ENCODE data around the gene RNF141.

The RNF141 gene

DNA sequence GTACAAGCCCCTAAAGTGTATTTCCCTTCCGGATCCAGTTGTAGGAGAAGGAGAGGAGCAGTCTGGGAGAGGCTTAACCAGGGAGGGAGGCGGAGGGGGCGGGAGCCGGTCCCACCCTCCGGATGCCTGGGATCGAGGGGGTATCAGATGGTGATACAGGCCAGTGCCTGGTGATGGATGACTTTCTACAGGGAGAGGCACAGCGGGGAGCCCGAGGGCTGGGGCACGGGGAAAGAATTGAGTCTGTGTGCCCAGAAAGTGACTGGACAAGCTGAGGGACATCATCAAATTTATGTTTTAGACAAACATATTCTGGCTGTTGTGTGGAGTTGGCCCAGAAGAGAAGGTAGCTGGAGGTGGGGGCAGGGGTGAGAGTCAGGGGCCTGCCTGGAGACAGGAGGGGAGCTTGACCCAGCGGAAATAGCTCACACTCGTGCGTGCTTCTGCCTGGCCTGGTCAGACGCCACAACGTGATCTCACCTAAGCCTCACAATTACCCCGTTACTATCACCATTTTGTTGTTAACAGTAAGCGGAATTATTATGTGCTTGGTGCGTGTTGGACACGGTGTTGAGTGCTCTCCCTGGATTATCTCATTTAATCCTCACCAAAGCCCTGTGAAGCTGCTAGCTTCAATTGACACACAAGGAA is 43.5 kb downstream of the RNF141 start:
- no peak for DNase-seq

DNA sequence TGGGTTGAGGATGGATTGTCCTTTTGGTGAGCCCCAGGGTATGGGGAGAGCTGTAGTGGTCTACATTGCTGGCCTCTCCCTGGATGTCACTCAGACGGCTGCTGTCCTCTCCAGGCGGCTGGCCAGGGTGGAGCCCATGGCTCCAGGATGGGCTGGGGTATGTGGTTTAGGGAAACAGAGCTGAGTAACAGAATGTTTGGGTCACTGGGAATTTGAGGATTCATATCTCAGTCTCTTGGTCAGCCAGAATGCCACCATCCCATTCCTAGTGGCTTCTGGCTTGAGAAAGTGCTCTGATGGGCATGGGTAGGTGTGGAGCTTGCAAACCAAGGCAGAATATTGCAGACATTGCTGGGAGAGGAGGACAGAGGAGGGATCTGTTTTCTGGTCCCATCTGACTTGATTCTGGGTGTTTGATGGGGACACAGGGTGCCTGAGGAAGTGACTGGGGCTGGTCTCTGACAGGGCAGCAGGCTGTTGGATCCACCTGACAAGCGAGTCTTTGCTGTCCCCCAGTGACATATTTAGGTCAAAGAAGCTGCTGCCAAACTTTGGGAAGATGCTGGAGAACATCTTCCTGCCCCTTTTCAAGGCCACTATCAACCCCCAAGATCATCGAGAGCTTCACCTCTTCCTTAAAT is 44.6 kb downstream of the RNF141 start:
- no peak for DNase-seq

DNA sequence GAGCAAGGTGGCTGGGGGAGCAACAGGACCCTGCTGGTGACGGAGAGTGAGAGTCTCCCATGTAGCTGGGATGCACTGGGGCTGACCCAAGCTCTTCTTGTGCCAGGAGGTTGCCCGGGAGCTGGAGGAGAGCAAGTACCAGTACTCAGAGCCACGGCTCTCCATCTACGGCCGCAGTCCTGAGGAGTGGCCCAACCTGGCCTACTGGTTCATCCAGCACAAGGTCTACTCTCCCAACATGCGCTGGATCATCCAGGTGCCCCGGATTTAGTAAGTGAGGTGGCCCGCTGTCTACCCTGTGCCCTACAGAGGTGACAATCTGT is 45.6 kb downstream of the RNF141 start:
- no peak for DNase-seq

DNA sequence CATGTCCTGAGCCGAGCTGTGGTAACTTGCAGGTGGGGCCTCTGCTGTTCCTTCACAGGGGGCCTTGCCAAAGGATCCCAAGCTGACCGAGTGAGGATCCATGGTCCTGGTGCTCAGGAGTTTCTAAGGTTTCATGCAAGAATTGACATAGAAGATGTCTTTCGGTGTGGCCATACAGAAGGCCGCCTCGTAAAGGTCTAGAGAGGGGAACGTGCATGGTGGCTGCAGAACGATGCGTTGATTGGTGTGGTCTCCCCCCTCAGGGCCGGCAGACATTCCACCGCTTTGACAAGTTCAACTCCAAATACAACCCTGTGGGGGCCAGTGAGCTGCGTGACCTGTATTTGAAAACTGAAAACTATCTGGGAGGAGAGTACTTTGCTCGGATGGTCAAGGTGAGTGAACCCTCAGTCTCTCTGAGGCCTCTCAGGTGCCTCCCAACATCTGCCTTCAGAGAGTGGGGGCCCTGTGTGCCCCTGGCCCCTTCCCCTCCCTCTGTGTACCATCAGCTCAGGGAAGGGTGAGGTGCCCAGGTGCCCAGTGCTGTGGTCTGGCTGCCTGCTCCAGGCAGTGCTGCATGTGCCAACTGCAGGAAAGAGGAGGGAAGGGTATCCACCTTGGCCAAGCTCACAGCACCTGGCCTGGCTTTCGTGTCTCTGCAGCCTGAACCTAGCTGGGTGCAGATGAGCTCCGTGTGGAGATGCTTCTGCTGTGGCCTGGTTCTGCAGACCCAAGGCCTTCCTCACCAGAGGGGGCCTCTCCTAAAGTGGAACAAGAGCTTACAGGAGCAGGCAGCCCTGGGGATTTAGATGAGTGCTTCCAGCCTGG is 46.1 kb downstream of the RNF141 start:
- no peak for DNase-seq

DNA sequence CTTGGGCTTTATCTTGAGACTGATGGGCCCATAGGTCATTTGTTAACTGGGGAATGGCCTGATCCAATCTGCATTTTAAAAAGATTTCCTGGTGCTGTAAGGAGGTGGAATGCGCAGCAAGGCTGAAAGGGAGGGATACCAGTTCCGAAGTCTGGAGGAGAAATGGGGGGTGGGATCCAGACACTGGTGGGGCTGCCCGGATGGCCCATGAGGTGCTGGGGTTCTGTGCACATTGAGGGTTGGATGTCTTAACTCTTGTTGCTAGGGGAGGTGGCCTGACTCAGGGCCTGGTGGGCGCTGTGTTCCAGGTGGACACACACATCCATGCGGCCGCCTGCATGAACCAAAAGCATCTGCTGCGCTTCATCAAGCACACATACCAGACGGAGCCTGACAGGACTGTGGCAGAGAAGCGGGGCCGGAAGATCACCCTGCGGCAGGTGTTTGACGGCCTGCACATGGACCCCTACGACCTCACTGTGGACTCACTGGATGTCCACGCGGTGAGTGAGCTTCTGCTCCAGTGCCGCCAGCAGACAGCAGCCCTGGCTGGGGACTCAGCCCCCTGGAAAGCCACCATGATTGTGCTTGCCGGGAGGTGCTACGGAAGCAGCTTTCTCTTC is 47.8 kb downstream of the RNF141 start:
- no peak for DNase-seq

DNA sequence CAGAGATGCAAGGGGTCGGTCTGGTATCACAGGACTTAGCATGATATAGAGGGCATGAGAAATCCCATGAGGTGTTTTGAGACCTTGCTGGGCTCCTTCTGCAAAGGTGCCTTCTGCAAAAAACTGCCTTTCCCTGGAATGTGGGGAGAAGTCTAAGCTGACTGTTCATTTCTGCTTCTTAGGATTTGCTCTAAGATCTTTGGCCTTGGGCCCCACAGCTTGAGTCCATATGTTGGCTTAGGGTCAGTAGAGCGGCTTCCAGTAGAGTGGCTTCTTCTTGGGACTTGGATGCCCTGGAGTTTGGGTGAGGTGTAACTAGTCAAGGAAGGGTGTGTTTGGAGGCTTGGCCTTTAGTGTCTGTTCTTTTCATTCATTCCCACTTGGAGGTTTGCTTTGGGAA is 48.9 kb downstream of the RNF141 start:
- no peak for DNase-seq

DNA sequence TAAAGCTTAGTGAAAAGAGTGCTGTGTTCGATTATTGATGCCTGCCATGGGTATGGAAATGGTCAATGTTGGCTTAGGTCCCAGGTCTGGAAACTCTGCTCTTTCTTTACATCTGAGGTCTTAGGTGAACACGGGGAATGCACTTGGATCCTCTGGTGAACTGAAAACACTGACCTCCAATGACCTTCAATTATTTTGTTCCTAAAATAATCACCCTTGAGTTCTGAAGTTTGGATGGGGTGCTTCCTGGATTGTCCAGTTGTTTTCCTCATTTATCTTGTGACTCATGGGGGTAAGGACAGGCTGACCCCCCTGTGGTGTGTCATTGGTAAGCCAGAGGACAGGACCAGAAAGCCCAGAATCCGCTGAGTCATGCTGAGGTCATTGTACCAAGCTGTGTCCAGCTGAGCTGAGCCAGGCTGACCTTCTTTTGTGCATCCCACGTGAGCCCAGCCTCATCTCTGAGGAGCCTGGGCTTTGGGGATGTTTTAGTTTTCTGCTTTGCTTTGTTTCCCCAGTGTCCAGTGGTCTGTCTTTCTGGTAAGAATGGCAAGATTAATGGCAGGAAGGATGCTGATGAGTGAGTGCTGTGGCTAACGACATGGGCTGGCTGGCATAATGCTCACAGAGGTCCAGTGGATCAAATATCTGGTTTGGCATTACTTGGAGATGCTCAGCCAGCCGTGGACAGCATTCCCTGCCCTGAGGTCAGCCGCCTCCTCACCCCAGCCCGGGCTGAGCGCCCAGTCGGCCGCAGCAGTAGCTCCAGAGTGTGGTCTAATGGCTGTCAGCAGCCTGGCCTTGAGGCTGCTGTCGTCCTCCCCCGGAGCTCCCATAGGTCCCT is 50.4 kb downstream of the RNF141 start:
- DNase-seq = no peak

DNA sequence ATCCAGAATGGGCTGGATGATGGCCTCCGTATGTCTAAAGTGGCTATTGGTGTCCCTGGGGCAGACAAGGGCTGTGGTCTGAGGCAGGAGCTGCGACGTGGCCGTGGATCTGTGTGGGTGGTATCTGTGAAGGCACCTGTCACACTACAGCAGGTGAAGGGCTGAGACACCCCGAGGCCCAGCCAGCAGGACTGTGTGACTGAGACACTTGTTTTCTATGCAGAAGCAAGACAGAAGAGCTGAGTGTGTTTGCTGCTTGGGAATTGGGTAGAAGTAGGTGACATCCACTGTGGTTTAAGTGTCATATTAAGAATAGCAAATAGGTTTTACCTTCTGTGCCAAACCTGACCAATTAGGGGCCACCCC is 51.0 kb downstream of the RNF141 start:
- no peak for DNase-seq

DNA sequence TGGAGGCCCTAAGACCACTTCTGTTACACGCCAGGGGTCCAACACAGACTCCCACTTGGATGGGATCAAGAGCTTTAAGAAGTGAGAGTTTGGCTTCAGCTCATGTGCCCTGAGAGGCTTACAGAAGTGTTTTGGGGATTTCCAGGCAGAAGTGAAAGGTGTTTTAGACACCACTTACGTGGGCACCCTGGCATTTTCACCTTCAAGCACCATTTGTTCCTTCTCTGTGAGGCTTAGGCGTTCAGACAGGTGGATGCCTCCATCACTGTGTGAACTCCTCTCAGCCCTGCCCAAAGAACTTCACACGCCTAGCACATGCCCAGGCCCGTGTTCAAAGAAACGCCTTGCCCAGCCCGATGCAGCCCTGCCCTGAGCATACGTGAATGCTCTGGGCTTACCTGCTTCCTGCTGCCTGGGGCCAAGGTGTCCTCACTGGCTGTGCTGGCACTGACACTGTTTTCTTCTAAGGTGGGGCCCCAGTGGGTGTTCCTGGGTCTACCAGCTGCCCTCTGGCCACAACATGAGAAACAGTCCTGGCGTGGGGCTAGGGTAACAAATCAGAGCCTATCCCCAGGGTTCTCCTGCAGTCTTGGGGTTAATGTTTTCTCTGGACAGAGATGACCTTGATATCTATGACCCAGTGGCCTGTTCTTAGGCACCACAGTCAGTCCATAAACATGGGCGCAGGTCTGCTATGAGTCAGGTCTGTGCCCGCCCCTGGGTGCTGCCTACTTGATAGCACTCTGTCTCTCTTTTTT is 51.9 kb downstream of the RNF141 start:
- DNase-seq = no peak

DNA sequence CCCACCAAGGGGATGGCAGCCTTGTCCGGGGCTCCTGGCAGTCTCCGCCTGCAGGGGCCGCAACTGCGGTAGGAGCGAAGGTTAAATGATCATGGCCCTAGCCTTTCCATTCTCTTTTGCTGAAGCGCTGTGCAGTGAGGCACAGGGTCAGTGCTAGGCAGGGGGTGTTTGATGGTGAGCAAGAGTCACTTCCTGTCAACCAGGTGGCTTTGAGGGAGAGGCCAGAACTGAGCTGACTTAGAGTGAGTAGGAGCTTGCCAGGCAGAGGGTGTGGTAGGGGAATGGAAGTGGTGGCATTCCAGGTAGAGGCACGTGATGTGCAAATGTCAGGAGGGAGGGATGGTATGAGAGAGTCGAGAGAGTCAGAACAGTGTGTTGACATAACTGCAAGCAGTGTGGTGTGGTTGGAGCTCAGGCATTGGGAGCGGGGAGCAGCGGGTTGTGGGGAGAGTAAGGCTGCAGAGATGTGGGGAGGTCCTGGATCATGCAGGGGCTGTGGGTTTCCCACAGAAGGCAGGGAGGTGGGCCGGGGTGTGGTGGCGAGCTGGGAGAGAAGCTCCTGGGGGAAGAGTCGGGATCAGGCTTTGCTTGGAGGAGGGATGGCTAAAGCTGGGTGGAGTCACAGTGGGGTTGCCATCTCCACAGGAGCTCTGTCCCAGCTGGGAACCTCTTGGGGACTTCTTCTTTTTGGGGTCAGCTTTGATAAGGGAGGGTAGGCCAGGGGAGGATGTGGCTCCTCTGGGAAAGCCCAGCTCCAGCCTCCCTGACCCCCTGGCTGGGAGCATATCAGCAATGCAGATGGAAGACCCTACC is 52.7 kb downstream of the RNF141 start:
- no peak for DNase-seq

DNA sequence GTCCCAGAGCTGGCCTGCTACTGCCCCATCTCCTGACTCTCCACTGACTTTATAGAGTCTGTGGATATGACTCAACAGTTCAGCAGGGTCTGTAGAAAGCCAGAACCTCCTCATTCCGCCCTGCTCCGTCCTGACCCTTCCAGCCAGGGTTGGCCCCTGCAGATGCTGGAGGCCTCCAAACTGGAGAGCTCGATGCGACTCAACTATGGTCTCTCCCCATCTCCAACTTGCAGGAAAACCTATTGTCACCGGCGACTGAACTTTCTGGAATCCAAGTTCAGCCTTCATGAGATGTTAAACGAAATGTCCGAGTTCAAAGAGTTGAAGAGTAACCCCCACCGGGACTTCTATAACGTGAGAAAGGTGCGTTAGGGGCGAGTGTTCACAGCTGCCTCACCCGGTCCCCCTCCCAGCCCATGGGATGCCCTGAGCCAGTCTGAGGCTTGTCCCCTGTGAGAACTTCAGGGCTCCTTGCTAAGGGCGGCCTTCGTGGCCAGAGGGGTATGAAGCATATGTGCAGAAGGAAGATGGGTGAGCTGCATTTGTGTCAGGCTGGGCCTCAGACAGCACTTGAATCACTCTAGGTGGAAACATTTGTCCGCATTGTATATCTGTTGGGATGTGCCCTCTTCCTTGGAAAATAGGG is 53.9 kb downstream of the RNF141 start:
- no peak for DNase-seq

DNA sequence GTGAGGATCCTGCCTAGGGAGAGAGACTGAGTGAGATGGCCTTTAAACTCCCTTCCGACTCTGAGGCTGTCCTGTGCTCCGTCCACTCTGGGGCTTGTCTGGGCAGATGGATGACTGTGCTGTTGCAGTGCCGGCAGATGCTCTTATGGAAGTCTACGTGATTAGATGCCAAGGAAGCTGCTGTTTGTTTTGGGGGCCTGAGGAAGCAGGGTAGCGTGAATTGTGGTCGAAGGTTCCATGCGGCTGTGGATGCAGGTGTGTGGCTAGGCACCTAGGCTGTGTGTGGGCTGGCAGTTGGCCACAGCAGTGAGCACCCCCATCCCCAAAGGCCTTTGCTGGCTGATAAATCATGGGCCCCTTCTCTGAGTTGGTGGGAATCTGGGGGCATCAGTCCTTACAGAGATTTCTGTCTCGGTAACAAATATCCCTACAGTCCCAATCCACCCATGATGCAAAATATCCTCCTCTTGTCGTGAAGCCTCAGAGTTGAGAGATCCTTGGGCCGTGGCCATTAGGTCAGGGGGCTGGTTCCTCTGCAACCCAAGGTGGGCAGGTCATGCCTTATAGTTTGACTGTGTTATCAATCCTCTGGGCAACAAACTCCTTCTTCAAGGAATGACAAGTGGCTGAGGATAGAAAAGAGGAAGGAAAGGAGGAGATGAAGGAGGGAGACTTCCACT is 54.7 kb downstream of the RNF141 start:
- no peak for DNase-seq

DNA sequence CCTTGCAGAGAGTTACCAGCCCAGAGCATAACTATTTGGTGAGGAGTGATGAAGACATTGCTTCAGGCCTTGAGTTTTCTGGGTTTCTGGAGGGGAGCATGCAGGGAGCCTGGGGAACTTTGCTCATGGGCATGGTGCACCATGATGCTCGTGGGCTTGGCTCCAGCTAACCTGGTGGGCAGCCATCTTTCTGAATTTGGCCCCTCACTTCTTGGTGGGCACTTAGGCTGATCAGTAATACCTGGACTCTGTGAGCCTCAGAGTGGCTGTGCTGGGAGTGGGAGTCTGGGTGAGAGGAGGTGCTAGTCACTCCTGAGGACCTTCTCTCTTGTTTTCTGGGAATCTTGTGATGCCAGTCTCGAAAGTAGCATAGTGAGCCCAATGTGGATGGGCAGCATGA is 55.3 kb downstream of the RNF141 start:
- no peak for DNase-seq

DNA sequence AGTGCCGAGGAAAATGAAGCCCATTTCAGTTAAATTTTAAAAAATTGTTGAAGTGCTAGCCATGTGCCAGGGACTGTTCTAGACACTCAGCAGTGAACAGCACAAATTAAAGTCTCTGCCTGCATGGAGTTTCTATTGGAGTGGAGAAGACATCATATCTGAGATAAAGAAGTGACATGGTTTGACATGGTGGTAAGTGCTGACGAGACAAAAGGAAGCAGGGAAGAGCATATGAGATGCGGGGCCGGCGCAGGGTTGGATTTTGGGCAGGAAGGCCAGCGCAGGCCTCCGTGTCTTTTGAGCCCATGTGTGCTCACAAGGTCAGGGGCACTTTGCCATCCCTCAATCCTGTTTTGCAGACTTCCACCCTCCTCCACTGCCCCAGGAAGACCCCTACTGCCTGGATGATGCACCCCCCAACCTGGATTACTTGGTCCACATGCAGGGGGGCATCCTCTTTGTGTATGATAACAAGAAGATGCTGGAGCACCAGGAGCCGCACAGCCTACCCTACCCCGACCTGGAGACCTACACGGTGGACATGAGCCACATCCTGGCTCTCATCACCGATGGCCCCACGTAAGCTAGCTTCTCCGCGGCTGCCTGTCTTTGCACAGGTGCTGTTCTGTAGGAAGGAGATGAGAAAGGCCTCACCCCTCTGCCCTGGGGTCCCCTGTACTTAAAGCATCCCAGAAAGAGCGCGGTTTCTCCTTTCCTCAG is 56.4 kb downstream of the RNF141 start:
- no peak for DNase-seq

DNA sequence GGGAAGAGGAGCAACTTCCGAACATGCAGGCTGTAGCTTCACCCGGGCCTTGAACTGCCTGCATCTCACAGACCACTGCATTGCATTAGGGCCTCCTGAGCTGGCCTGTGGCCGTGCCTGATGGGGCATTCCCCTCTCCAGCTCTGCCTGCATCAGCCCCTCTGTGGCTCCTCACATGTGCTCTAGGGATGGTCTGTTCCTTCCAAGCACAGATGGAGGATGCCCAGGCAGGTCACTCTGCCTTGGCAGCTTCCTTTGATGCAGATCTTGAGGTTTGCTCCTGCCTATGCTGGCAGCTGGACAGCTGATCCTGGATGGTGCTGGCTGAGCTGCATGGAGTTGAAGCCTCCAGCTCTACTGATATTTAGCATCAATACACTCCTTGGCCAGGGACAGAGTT is 57.4 kb downstream of the RNF141 start:
- no peak for DNase-seq

DNA sequence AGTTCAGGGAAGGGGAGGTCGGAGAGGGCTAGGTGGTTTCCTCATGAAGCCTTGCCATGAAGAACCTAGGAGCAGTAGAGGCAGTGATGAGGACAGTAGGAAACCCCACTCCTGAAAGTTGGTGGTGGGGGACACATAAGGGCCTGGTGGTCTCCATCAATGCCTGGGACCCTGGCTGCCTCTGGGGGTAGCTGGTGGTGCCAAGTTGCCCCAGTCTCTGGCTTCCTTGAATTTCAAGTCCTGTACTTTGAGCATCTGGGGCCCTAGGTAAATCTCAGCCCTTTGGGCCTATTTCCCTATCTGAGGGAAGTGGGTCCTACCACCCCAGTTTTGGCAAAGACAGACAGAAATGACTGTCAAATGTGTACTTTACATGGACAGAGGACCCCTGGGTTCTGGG is 57.8 kb downstream of the RNF141 start:
- no peak for DNase-seq

DNA sequence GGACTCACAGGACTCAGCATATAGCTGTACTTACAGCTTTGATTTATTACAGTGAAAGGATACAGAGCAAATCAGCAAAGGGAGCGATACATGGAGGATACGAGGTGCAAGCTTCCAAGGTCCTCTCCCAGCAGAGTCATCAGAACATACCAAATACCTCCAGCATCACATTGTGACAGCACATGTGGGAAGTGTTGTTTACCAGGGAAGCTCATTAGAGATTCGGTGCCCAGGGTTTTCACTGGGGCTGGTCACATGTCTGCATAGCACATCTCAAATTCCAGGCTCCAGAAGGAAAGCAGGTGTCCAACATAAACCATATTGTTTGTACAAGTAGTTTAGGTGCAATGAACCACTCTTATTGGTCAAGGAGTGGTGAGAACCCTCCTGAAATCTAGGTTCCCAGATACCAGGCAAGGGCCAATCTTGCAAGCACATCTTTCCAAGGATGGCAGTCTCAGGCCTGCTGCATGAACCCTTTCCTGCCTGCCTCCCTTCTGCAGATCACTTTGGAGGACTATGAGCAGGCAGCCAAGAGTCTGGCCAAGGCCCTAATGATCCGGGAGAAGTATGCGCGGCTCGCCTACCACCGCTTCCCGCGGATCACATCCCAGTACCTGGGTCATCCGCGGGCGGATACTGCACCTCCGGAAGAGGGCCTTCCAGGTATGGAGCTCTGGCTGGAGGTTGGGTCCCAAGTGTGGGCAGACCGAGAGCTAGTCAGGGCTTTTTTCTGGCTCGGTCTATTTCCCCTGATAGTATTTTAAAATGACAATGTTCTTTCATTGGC is 59.2 kb downstream of the RNF141 start:
- no peak for DNase-seq

DNA sequence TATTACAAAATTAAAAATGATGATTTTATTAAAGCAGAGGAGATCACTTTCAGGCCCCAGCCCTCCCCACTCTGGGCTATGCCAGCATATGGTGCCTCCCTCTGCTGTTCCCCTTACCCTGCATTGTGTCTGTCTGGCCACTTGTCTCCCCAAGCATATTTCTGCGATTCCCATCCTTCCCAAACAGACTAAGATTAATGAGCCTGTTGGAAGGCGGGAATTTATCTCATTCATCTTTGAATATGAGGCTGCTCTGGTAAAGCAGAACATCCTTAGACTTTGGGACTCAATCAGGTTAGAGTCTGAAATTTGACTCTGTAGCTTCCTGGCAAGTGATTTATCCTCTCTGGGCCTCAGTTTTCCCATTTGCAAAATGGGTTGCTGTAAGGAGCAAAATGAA is 60.2 kb downstream of the RNF141 start:
- no peak for DNase-seq

DNA sequence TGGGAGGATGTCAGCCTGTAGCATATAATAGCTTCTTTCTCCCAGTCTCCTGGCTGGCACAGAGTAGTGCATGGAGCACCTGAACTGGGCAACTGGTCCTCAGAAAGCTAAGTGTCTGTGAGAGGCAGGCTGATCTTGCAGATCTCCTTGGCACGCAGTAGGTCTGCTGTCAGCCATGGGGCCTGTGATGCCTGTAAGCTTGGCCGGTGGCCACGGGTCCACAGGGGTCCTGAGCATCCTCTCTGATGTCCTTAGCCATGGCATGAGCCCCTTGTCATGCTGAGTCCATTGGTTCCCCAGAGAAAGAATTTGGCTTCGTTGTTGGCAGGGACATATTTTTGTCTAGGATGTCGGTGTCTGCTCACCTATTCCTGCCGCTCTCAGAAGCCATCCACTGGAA is 61.0 kb downstream of the RNF141 start:
- no peak for DNase-seq

Measured in NCI-H2081 (cell line).